Measurements from ENCODE around the gene TMEM191C.
A peak's percentile ranks its signal among the peaks of the same experiment; 100 is the strongest.
"Not testable (repeated sequence)": the region's sequence is repeated elsewhere in the genome, so short reads cannot be mapped to it uniquely, and the experiment has no call there.

Gene TMEM191C

GRCh38 chr22:21450858-21451353, 16.3 kb upstream of the TMEM191C start:
- DNase-seq (ENCODE audit: low read depth) = no peak
- TF ChIP-seq, protein P1, sequence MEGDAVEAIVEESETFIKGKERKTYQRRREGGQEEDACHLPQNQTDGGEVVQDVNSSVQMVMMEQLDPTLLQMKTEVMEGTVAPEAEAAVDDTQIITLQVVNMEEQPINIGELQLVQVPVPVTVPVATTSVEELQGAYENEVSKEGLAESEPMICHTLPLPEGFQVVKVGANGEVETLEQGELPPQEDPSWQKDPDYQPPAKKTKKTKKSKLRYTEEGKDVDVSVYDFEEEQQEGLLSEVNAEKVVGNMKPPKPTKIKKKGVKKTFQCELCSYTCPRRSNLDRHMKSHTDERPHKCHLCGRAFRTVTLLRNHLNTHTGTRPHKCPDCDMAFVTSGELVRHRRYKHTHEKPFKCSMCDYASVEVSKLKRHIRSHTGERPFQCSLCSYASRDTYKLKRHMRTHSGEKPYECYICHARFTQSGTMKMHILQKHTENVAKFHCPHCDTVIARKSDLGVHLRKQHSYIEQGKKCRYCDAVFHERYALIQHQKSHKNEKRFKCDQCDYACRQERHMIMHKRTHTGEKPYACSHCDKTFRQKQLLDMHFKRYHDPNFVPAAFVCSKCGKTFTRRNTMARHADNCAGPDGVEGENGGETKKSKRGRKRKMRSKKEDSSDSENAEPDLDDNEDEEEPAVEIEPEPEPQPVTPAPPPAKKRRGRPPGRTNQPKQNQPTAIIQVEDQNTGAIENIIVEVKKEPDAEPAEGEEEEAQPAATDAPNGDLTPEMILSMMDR (IDR thresholded peaks at IDR 0.05; ENCODE audit: low read depth, low read length) = no peak
- no peak for TF ChIP-seq POLR2A (IDR thresholded peaks at IDR 0.05; ENCODE audit: extremely low read depth, insufficient read length)
- no peak for TF ChIP-seq MAX (IDR thresholded peaks at IDR 0.05; ENCODE audit: low read depth, low read length)
- no peak overlapping the region for H3K4me3 ChIP-seq (ENCODE audit: low read depth, low read length)

DNA sequence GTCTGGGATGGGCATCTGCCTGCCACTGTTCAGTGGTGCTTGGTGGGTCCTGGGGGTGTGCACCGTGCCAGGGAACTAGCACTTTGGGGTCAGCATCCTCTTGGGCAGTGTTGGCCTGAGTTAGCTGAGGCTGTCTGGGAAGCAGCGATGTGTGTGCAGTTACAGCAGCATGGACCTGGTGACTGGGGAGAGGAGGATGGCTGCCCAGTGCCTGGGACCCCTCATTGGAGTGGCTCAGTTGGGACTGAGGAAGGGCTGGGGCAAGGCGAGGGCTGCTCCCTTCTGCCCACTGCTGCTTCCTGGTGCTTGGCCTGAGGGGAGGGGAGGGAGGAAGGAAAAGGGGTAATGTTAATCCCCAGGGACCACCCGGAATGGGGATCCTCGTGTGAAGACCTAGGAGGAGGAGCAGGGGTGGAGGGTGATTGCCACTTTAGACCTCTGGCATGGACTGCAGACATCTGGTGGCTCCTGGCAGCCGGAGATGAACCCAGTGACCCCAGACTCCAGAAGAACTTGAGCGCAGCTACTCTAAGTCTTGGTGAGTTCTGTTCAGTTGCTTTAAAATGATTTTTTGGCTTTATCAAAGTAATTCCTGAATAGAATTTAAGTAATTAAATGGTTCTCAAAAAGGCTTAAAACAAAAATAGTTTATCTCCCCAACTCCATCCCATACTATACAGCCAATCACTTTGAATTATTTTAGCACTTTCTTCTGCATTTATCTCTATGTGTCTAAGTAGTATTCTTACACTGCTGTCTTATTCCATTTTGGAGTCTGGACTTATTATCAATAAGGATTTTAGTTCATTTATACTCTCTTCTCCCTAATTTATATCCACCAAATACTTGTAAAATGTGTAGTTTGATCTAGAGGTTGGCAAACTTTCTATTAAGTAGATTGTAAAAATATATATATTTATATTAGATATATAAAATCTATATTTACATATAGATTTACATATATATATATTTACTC, 15.4 kb upstream of the TMEM191C start:
- TF ChIP-seq POLR2A (IDR thresholded peaks at IDR 0.05; ENCODE audit: extremely low read depth, insufficient read length) = no peak
- no peak for TF ChIP-seq MYC (IDR thresholded peaks at IDR 0.05; ENCODE audit: low read depth, low read length)
- TF ChIP-seq MAX (IDR thresholded peaks at IDR 0.05; ENCODE audit: low read depth, low read length) = no peak
- TF ChIP-seq, protein P1 (IDR thresholded peaks at IDR 0.05; ENCODE audit: low read depth, low read length) = no peak
- DNase-seq (ENCODE audit: low read depth) = no peak

DNA sequence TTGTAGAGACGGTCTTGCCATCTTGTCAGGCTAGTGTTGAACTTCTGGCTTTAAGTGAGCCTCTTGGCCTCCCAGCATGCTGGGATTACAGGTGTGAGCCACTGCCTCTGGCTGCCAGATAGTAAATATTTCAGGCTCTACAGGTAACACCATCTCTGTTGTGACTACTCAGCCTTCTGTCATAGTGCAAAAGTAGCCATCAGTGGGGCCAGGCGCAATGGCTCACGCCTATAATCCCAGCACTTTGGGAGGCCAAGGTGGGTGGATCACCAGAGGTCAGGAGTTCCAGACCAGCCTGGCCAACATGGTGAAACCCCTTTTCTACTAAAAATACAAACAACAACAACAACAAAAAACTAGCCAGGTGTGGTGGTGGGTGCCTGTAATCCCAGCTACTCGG, 14.5 kb upstream of the TMEM191C start:
- not testable (repeated sequence) for H3K4me3 ChIP-seq (ENCODE audit: low read depth, low read length); DNase-seq (ENCODE audit: low read depth)

More for the DNA sequence above, 15.4 kb upstream of the TMEM191C start:
- no peak overlapping the region for H3K4me3 ChIP-seq (ENCODE audit: low read depth, low read length)

DNA sequence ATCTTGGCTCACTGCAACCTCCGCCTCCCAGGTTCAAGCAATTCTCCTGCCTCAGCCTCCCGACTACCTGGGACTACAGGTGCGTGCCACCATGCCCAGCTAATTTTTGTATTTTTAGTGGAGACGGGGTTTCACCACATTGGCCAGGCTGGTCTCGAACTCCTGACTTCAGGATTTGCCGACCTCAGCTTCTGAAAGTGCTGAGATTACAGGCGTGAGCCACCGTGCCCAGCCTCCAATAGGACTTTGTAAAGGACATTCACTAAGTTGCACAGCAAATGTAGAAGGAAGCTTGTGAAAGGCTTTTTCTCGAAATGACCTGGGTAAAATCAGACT, 12.2 kb upstream of the TMEM191C start:
- not testable (repeated sequence) for H3K4me3 ChIP-seq (ENCODE audit: low read depth, low read length); DNase-seq (ENCODE audit: low read depth)

- no peak overlapping the region for H3K4me3 ChIP-seq (ENCODE audit: low read depth, low read length)
- TF ChIP-seq POLR2A (IDR thresholded peaks at IDR 0.05; ENCODE audit: extremely low read depth, insufficient read length) = no peak
- no peak for TF ChIP-seq MAX (IDR thresholded peaks at IDR 0.05; ENCODE audit: low read depth, low read length)
- TF ChIP-seq MYC (IDR thresholded peaks at IDR 0.05; ENCODE audit: low read depth, low read length) = no peak
- TF ChIP-seq, protein P1 (IDR thresholded peaks at IDR 0.05; ENCODE audit: low read depth, low read length) = no peak
- no peak for DNase-seq (ENCODE audit: low read depth)
Measured at GRCh38 chr22:21455334-21456089, 11.7 kb upstream of the TMEM191C start.

DNA sequence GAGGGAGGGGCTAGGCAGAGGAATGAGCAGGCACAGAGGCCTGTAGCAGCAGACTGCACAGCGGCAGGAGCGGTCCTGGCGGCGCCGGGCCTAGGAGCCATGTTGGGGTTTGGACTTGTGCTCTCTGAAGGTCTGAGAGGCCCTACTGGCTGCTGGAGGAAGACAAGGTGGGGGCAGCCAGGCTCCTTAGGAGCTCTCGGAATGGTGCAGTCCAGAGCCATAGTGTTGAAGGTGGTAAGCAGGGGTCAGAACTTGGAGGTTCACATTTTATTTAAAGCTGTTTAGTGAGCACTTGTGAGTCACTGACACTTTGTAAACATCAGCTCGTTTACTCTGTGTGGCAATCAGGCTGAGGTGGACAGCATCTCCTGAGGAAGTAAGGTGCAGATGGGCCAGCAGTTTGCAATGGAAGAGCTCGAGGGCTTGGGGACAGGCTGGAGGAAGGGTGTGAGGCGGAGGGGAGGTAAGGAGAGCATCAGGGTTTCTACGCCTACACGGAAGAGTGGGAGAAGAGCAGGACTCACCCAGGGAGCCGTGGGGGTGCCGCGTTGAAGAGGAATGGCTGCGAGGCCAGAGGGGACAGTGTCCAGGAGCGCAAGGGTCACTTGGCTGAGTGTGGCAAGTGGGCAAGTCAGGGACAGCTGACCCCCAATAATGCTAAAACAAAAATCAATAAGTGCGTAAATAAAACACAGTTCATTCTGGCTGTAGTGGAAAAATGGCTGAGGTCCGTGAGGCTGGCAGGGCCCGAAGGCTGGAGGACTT, 10.0 kb upstream of the TMEM191C start:
- no peak for DNase-seq (ENCODE audit: low read depth)
- H3K4me3 ChIP-seq (ENCODE audit: low read depth, low read length) = no peak overlapping the region
- no peak for TF ChIP-seq MAX (IDR thresholded peaks at IDR 0.05; ENCODE audit: low read depth, low read length)
- no peak for TF ChIP-seq MYC (IDR thresholded peaks at IDR 0.05; ENCODE audit: low read depth, low read length)
- no peak for TF ChIP-seq POLR2A (IDR thresholded peaks at IDR 0.05; ENCODE audit: extremely low read depth, insufficient read length)
- TF ChIP-seq, protein P1 (IDR thresholded peaks at IDR 0.05; ENCODE audit: low read depth, low read length) = no peak

- DNase-seq (ENCODE audit: low read depth); H3K4me3 ChIP-seq (ENCODE audit: low read depth, low read length): not testable (repeated sequence)
Measured at GRCh38 chr22:21462672-21463071, 4.5 kb upstream of the TMEM191C start.

DNA sequence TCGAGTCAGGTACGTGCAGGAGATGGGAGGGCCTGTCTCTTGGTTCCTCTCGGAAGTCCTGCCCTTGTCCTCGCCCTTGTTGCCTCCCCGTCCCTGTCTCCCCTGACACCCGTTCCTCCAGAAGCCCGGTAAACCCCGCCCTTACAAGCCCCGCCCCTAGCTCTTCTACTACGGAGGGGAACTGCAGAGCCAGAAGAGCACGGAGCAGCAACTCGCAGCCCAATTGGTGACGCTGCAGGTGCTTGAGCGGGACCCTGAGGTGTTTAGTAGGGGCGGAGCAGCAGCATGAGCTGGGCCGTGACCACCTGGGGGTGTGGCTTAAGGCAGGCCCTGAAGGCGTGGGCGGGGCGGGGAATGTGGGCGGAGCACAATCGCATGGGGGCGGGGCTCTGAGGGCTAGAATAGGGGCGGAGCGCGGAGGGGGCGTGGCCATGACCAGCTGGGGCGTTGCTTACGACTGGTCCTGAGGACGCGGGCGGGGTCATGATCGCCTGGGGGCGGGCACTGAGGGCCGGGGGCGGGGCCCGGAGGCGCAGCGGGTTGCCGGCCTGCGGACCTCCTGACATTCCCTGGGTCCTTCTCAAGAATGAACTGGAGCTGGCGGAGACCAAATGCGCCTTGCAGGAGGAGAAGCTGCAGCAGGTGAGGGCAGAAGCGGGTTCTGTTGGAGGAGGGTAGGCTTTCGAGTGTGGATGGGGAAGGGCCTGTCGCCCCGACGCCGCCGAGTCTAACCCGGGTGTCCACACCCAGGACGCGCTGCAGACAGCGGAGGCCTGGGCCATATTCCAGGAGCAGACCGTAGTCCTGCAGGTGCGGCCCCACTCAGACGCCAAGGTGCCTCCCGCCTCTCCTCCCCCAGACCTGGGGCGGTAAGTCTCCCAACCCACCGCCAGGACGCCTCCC, 1.3 kb downstream of the TMEM191C start:
- not testable (repeated sequence) for H3K4me3 ChIP-seq (ENCODE audit: low read depth, low read length)

More for the DNA sequence above, 1.3 kb downstream of the TMEM191C start:
- DNase-seq (ENCODE audit: low read depth) = peak; percentile 93

All from NB4 (cell line).